Progenitor cell of endocrine pancreas (in vitro differentiated cells): Measurements from ENCODE around the gene LBHD1. TPM values are rescaled to one million over a fixed set of nuclear protein-coding genes. Genes with fewer than 3 reads are reported as not detected.

Experiments used
- DNase-seq: peaks from one replicate; pipeline ENCODE4 v3.0.0; 2021; ENCODE audit warnings: low spot score; ENCODE audit not compliant: unreplicated experiment
- H3K27ac Mint-ChIP-seq: 2 replicates; pipeline ENCODE4 v1.8.0; 2021; ENCODE audit warnings: mild to moderate bottlenecking, moderate library complexity, mixed read lengths
- H3K27me3 Mint-ChIP-seq: 2 replicates; pipeline ENCODE4 v1.8.0; 2021; ENCODE audit warnings: mixed read lengths
- H3K36me3 Mint-ChIP-seq: 2 replicates; pipeline ENCODE4 v1.8.0; 2022; ENCODE audit warnings: mixed read lengths; ENCODE audit not compliant: insufficient read depth
- H3K4me1 Mint-ChIP-seq: 2 replicates; pipeline ENCODE4 v1.8.0; 2021; ENCODE audit warnings: low read depth, mixed read lengths
- H3K4me3 Mint-ChIP-seq: 2 replicates; pipeline ENCODE4 v1.8.0; 2021; ENCODE audit warnings: low read depth, mild to moderate bottlenecking, moderate library complexity, mixed read lengths
- H3K9me3 Mint-ChIP-seq: 2 replicates; pipeline ENCODE4 v1.8.0; 2021; ENCODE audit warnings: low read depth, mixed read lengths
- total RNA-seq: library from RNA; stranded (reverse); gene quantifications from 2 replicates; pipeline ENCODE4 v1.2.1, GENCODE V29; 2021
- TF ChIP-seq, protein P1 (sequence below): fragments of 200-600 bp; sonication (generic); IDR thresholded peaks from one replicate; pipeline ENCODE4 v1.5.0; 2021; ENCODE audit warnings: antibody characterized with exemption, mild to moderate bottlenecking; ENCODE audit not compliant: unreplicated experiment

LBHD1 gene
- total RNA-seq, 1 donor from 2014 or later, result 9.3 TPM

DNA sequence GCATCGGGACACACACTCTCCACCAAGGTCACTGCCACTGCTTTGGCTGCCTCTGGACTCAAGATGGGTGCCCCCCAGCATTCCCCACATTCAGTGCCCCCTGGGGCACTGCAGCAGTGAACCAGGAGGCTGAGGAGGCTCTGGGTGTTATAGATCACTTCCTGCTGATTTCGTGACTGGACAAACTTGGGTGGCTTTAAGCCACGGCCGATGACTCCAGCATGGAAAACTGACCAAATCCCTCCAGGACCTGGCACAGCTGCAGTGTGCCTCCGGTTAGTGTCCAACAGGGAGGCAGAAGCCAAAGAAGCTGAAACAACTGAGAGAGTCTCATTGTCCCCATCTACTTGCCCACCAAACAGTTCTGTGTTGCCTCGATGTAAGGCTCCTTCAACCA lies 24.5 kb downstream of the LBHD1 start:
- Mint-ChIP-seq H3K9me3 (no peaks in the 10 kb centered on the region), H3K27me3 (no peaks in the 10 kb centered on the region), H3K4me3 (no peak overlapping the region), H3K36me3 (peaks cover 2% of the 10 kb centered on the region), H3K4me1 (peaks cover 14% of the 10 kb centered on the region), H3K27ac (no peak overlapping the region)
- TF ChIP-seq, protein P1, sequence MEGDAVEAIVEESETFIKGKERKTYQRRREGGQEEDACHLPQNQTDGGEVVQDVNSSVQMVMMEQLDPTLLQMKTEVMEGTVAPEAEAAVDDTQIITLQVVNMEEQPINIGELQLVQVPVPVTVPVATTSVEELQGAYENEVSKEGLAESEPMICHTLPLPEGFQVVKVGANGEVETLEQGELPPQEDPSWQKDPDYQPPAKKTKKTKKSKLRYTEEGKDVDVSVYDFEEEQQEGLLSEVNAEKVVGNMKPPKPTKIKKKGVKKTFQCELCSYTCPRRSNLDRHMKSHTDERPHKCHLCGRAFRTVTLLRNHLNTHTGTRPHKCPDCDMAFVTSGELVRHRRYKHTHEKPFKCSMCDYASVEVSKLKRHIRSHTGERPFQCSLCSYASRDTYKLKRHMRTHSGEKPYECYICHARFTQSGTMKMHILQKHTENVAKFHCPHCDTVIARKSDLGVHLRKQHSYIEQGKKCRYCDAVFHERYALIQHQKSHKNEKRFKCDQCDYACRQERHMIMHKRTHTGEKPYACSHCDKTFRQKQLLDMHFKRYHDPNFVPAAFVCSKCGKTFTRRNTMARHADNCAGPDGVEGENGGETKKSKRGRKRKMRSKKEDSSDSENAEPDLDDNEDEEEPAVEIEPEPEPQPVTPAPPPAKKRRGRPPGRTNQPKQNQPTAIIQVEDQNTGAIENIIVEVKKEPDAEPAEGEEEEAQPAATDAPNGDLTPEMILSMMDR, result no peak
- DNase-seq, result no peak

DNA sequence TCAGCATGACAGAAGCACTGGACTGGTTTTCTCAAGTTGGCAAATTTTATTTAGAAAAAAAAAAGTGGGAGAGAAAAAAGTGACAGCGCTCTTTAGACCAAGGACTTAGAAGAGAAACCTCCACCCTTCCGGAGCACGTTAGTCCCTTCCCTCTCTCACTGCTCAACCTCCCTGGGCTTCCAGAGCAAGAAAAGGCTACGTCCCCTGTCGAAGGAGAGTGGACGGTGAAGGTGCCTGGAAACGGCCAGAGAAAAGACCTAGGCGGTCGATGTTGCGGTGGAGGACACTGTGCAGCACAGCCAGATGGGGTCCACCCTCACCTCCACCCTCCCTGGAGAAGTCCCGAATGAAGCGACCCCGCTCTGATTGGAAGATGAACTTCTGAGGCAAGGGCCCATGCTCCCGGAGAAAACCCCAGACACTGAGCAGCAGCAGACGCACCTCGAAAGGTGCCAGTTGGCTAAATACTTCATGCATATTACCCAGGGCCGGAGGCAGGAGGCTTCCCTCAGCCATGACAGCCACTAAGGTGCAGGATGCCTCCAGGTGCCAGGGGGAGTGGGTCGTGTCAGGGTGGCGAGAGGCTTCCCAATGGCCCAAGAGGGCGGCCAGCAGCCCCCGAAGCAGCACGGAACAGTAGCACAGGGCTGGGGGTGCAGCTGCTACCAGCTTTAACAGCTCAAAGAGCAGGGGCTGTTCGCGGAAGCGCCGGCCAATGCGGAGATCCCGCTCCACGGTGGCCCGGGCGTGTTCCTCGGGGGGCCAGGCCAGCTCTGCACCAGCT lies 25.1 kb downstream of the LBHD1 start:
- TF ChIP-seq, protein P1, result no peak
- Mint-ChIP-seq H3K9me3 (no peaks in the 10 kb centered on the region), H3K27me3 (no peaks in the 10 kb centered on the region), H3K4me1 (peaks cover 10% of the 10 kb centered on the region), H3K36me3 (peaks cover 2% of the 10 kb centered on the region), H3K27ac (peak overlapping the region; percentile 98), H3K4me3 (peak overlapping the region; percentile 98)
- no peak for DNase-seq

- Mint-ChIP-seq H3K27me3 (no peaks in the 10 kb centered on the region), H3K4me1 (peaks cover 10% of the 10 kb centered on the region), H3K4me3 (peak within 1 kb of the TSS; percentile 98), H3K9me3 (no peaks in the 10 kb centered on the region), H3K36me3 (peaks cover 2% of the 10 kb centered on the region), H3K27ac (peak within 1 kb of the TSS; percentile 98)
- DNase-seq, result peak; percentile 95
- TF ChIP-seq, protein P1, result no peak
Measured at GRCh38 chr11:62645946-62646824, 25.9 kb downstream of the LBHD1 start, which contains the start of gene GANAB. GANAB (minus strand) TSS chr11:62646613; CDS start chr11:62646599, 14 bp downstream.

DNA sequence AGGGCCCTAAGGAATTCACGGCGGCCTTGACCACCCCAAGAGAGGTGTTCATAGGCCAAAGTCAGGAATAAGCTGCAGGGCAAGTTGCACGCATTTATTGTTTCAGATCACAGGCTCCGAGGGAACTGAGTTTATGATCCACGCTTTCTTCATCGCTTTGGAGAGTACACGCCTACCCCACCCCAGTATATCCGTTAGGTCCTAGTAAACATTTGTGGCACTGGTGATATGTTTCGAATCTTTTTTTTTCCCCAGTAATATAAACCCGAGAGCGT lies 26.5 kb downstream of the LBHD1 start:
- DNase-seq, result no peak
- H3K27ac Mint-ChIP-seq, result peak overlapping the region; percentile 98
- peaks cover 12% of the 10 kb centered on the region for H3K4me1 Mint-ChIP-seq
- TF ChIP-seq, protein P1, result no peak
- no peaks in the 10 kb centered on the region for H3K27me3 Mint-ChIP-seq
- peak overlapping the region; percentile 98 for H3K4me3 Mint-ChIP-seq
- H3K9me3 Mint-ChIP-seq, result no peaks in the 10 kb centered on the region
- H3K36me3 Mint-ChIP-seq, result peaks cover 2% of the 10 kb centered on the region

DNA sequence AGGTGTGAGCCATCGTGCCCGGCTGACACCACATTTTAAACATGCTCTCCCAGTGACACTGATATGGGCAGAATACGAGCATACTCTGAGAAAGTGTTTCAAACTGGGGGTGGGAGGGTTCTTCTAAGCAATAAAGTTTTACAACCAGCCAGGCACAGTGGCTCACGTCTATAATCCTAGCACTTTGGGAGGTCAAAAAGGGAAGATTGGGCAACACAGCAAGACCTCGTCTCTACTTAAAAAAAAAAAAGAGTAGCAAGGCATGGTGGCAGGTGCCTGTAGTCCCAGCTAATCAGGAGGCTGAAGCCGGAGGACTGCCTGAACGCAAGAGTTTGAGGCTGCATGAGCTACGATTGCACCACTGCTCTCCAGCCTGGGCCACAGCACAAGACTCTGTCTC lies 27.8 kb downstream of the LBHD1 start:
- Mint-ChIP-seq H3K9me3 (no peaks in the 10 kb centered on the region), H3K36me3 (peaks cover 7% of the 10 kb centered on the region), H3K4me3 (peak overlapping the region; percentile 35), H3K27me3 (no peaks in the 10 kb centered on the region), H3K4me1 (peaks cover 15% of the 10 kb centered on the region), H3K27ac (no peak overlapping the region)
- TF ChIP-seq, protein P1, result no peak
- no peak for DNase-seq
